Upper lobe of right lung (tissue), 1 donor: ENCODE results near the gene FOXJ3. TPM values are rescaled to one million over a fixed set of nuclear protein-coding genes. Genes with fewer than 3 reads are reported as not detected.

ENCODE experiments used
- ATAC-seq: fragments of 200-7000 bp; cut with Tn5 transposase; one replicate; pipeline ENCODE4 v1.9.1; 2020; ENCODE audit warnings: mild to moderate bottlenecking, moderate library complexity
- DNase-seq: peaks from one replicate; pipeline ENCODE4 v3.0.0-alpha.2; 2020
- H3K27ac ChIP-seq: fragments of 200-600 bp; one replicate; pipeline ENCODE4 v1.8.0; 2022
- H3K27me3 ChIP-seq: fragments of 200-600 bp; one replicate; pipeline ENCODE4 v1.8.0; 2022; ENCODE audit warnings: mild to moderate bottlenecking
- H3K36me3 ChIP-seq: fragments of 200-600 bp; one replicate; pipeline ENCODE4 v1.8.0; 2022
- H3K4me1 ChIP-seq: fragments of 200-600 bp; one replicate; pipeline ENCODE4 v1.8.0; 2022
- H3K4me3 ChIP-seq: fragments of 200-600 bp; one replicate; pipeline ENCODE4 v1.8.0; 2022; ENCODE audit warnings: mild to moderate bottlenecking
- H3K9me3 ChIP-seq: fragments of 200-600 bp; one replicate; pipeline ENCODE4 v1.8.0; 2022
- CTCF ChIP-seq: fragments of 200-600 bp; IDR thresholded peaks from one replicate; pipeline ENCODE4 v1.8.0; 2022; ENCODE audit warnings: antibody characterized with exemption
- intact Hi-C: fragments of 100-400 bp; cut with DNase I; formaldehyde crosslinking; loops from one replicate; pipeline ENCODE4 v1.11.0; 2022
- total RNA-seq: library from RNA; stranded (reverse); fragmentation: NEBNext Ultra II Directional; extraction: Animal tissue kit (Norgen Biotek cat#: 25700); gene quantifications from one replicate; pipeline ENCODE4 v1.2.1, GENCODE V29; 2021
- donor health status: DM: no; HTN: yes; CAD: no; lungs with severe emphysema.

FOXJ3 gene
- total RNA-seq, 1 donor from 2014 or later: 47.0 TPM

DNA sequence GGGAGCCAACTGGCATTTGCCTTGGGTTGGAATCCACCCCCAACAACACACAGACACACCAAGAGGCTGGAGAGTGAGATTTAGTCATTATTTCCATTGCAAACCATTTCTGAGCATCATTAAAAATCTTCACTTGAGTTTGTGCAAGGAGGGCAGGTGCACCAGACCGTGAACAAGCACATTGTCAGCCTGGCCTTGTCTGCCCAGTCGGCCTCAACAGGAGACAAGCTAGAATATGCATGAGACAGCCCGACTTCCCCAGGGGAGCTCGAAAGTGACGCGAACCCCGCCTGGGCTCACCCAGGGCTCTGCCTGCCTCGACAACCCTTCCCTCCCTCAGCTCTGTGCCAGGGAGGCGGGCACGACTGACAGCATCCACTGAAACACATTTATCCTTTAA lies 197.3 kb downstream of the FOXJ3 start:
- ATAC-seq (no peak), DNase-seq (no peak)
- Histone ChIP-seq H3K36me3 (no peaks in the 10 kb centered on the region), H3K9me3 (no peaks in the 10 kb centered on the region), H3K4me3 (no peak overlapping the region), H3K27me3 (peaks cover 7% of the 10 kb centered on the region), H3K27ac (no peak overlapping the region), H3K4me1 (no peaks in the 10 kb centered on the region)
- no peak for TF ChIP-seq CTCF
- intact Hi-C loops: no loop called here

DNA sequence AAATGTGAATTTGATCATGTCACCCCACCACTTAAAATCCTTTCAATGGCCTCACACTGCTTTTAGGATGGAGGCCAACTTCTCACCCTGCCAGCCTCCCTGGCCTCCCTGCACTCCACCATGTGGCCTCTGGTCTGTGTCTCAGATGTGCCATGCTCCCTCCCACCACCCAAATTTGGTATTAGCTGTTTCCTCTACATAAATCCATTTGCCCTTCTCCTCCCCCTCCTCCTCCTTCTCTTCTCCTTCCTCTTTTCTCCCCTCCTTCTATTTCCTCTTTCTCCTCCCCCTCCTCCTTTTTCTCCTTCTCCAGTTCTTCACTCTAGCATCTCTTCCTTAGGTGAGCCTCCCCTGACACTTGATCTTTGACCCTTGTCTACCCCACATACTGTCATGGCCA lies 198.6 kb downstream of the FOXJ3 start:
- no peak overlapping the region for H3K27ac ChIP-seq
- no peaks in the 10 kb centered on the region for H3K36me3 ChIP-seq
- no peak overlapping the region for H3K4me3 ChIP-seq
- H3K4me1 ChIP-seq: no peaks in the 10 kb centered on the region
- no peaks in the 10 kb centered on the region for H3K9me3 ChIP-seq
- intact Hi-C loops: no loop called here
- no peak for TF ChIP-seq CTCF
- peaks cover 7% of the 10 kb centered on the region for H3K27me3 ChIP-seq
- DNase-seq (no peak), ATAC-seq (no peak)

DNA sequence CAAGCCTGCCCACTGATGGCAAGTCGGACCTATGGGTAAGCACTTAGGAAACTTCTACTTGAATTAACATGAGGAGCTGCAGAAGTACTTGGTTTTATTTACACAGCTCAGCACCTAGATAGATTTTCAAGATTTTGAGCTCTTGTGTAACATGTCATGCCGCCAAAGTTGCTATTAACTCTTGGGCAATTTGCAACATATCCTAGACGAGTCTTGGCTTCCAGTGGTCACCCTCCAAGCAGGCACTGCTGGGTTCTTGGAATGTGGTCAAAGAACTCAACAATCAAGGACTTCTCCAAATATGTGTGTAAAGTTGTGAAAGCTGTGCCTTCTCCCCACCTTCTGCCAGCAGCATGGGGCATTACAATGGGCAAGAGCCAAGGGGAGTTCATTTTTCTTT lies 199.6 kb downstream of the FOXJ3 start:
- Histone ChIP-seq H3K27ac (peak overlapping the region; percentile 20), H3K9me3 (no peaks in the 10 kb centered on the region), H3K36me3 (no peaks in the 10 kb centered on the region), H3K4me3 (no peak overlapping the region), H3K27me3 (peaks cover 4% of the 10 kb centered on the region), H3K4me1 (no peaks in the 10 kb centered on the region)
- ATAC-seq (peak; percentile 83), DNase-seq (no peak)
- intact Hi-C loops: no loop called here
- no peak for TF ChIP-seq CTCF

GRCh38 chr1:42133809-42134526 lies 201.1 kb downstream of the FOXJ3 start:
- H3K36me3 ChIP-seq: no peaks in the 10 kb centered on the region
- H3K9me3 ChIP-seq: no peaks in the 10 kb centered on the region
- no peaks in the 10 kb centered on the region for H3K27me3 ChIP-seq

DNA sequence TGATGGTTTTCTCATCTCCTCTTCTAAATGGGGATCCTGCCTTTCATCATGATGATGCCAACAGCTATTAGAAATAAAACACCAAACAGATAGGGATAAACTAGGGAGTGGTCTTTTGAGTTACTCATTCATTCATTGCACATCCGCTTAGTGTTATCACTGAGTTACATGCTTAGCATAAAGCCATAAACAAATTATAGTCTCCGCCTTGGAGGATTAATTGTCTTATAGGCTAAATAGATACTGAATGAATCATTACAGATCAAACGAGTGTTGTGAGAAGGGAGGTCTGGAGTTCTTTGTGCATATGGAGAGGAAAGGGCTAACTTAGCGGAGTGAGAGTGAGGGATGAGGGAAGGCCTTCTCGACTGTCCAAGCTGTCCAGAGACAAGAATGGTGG lies 201.6 kb downstream of the FOXJ3 start:
- DNase-seq (no peak), ATAC-seq (no peak)
- no peaks in the 10 kb centered on the region for H3K36me3 ChIP-seq
- no peak overlapping the region for H3K4me3 ChIP-seq
- H3K27ac ChIP-seq: no peak overlapping the region
- no peaks in the 10 kb centered on the region for H3K27me3 ChIP-seq
- TF ChIP-seq CTCF: no peak
- H3K9me3 ChIP-seq: no peaks in the 10 kb centered on the region
- no peaks in the 10 kb centered on the region for H3K4me1 ChIP-seq
- intact Hi-C loops: no loop called here

More at GRCh38 chr1:42133809-42134526, 201.1 kb downstream of the FOXJ3 start:
- no peaks in the 10 kb centered on the region for H3K4me1 ChIP-seq
- intact Hi-C loops: no loop called here
- no peak for TF ChIP-seq CTCF
- DNase-seq: no peak
- H3K4me3 ChIP-seq: no peak overlapping the region
- no peak for ATAC-seq
- no peak overlapping the region for H3K27ac ChIP-seq
